Measurements from ENCODE around the gene NUFIP2. TPM values are rescaled to one million over a fixed set of nuclear protein-coding genes. Genes with fewer than 3 reads are reported as not detected.
"Not testable (repeated sequence)": the region's sequence is repeated elsewhere in the genome, so short reads cannot be mapped to it uniquely, and the experiment has no call there.

NUFIP2 gene
- total RNA-seq, 2 experiments from 2014 or later = 78.4 to 82.2 TPM

- no peaks in the 10 kb centered on the region for H3K4me1 ChIP-seq (ENCODE audit: insufficient read depth, low read length)
- no peaks in the 10 kb centered on the region for H3K9me3 Mint-ChIP-seq
- no peaks in the 10 kb centered on the region for H3K27me3 ChIP-seq (ENCODE audit: control insufficient read depth in 1 of 2, insufficient read depth in 2 of 2, low read length in 2 of 2)
- no peak overlapping the region for H3K4me3 ChIP-seq (ENCODE audit: low read length)
- no peaks in the 10 kb centered on the region for H3K4me1 Mint-ChIP-seq (ENCODE audit: low read depth)
- DNase-seq (no peak), ATAC-seq (ENCODE audit: poor library complexity) (no peak)
- H3K27ac Mint-ChIP-seq = no peak overlapping the region
- intact Hi-C loops (cut with DNase I, micrococcal nuclease) = no loop called here
- no peaks in the 10 kb centered on the region for H3K36me3 Mint-ChIP-seq (ENCODE audit: low read depth)
- no peaks in the 10 kb centered on the region for H3K9me3 ChIP-seq (ENCODE audit: control insufficient read depth in 1 of 2, insufficient read depth in 1 of 2, low read length in 2 of 2)
- no peaks in the 10 kb centered on the region for H3K27me3 Mint-ChIP-seq
- CTCF ChIA-PET = interaction anchor here (0.6 to 1.4 kb wide), 2 partner anchors 53 to 699 kb away, joined by 3 to 4 read pairs; partner anchors contain the start of gene MYO18A
- no peak overlapping the region for H3K27ac ChIP-seq (ENCODE audit: low read depth in 1 of 2, low read length in 2 of 2)
- no peak overlapping the region for H3K4me3 Mint-ChIP-seq
- H3K36me3 ChIP-seq (ENCODE audit: insufficient read depth, low read length) = no peaks in the 10 kb centered on the region
- no peak for TF ChIP-seq CTCF (IDR thresholded peaks at IDR 0.05)
- POLR2A ChIA-PET = no interaction called here
Measured at GRCh38 chr17:29233301-29233700, 60.6 kb downstream of the NUFIP2 start.

- ChIA-PET POLR2A (no interaction called here), CTCF (no interaction called here)
- H3K9me3 ChIP-seq (ENCODE audit: control insufficient read depth in 1 of 2, insufficient read depth in 1 of 2, low read length in 2 of 2) = no peaks in the 10 kb centered on the region
- no peaks in the 10 kb centered on the region for H3K27me3 ChIP-seq (ENCODE audit: control insufficient read depth in 1 of 2, insufficient read depth in 2 of 2, low read length in 2 of 2)
- no peak overlapping the region for H3K4me3 ChIP-seq (ENCODE audit: low read length)
- Mint-ChIP-seq H3K27me3 (no peaks in the 10 kb centered on the region), H3K4me3 (no peak overlapping the region), H3K27ac (no peak overlapping the region), H3K9me3 (no peaks in the 10 kb centered on the region), H3K4me1 (ENCODE audit: low read depth) (no peaks in the 10 kb centered on the region), H3K36me3 (ENCODE audit: low read depth) (no peaks in the 10 kb centered on the region)
- H3K4me1 ChIP-seq (ENCODE audit: insufficient read depth, low read length) = no peaks in the 10 kb centered on the region
- H3K27ac ChIP-seq (ENCODE audit: low read depth in 1 of 2, low read length in 2 of 2) = no peak overlapping the region
- intact Hi-C loops (cut with DNase I, micrococcal nuclease) = no loop called here
- TF ChIP-seq CTCF (IDR thresholded peaks at IDR 0.05) = no peak
- DNase-seq (no peak), ATAC-seq (ENCODE audit: poor library complexity) (no peak)
- no peaks in the 10 kb centered on the region for H3K36me3 ChIP-seq (ENCODE audit: insufficient read depth, low read length)
Measured at GRCh38 chr17:29225396-29225795, 68.6 kb downstream of the NUFIP2 start.

- H3K4me1 Mint-ChIP-seq (ENCODE audit: low read depth); H3K36me3 Mint-ChIP-seq (ENCODE audit: low read depth); H3K9me3 Mint-ChIP-seq; H3K27ac Mint-ChIP-seq; POLR2A ChIA-PET; H3K9me3 ChIP-seq (ENCODE audit: control insufficient read depth in 1 of 2, insufficient read depth in 1 of 2, low read length in 2 of 2); H3K27ac ChIP-seq (ENCODE audit: low read depth in 1 of 2, low read length in 2 of 2); H3K4me3 Mint-ChIP-seq; H3K4me3 ChIP-seq (ENCODE audit: low read length); H3K27me3 Mint-ChIP-seq; H3K4me1 ChIP-seq (ENCODE audit: insufficient read depth, low read length); ATAC-seq (ENCODE audit: poor library complexity); H3K36me3 ChIP-seq (ENCODE audit: insufficient read depth, low read length); intact Hi-C loops (cut with DNase I, micrococcal nuclease); DNase-seq; H3K27me3 ChIP-seq (ENCODE audit: control insufficient read depth in 1 of 2, insufficient read depth in 2 of 2, low read length in 2 of 2): not testable (repeated sequence)
- CTCF ChIA-PET = interaction anchor here (3.4 kb wide), 1 partner anchor 72 kb away, joined by 35 read pairs; no protein-coding TSS in a partner anchor
Measured at GRCh38 chr17:29221338-29221737, 72.6 kb downstream of the NUFIP2 start.
